GM12801 (cell line): ENCODE data around the gene DMRTA2.

Experiments used
- TF ChIP-seq, protein P1 (sequence below): IDR thresholded peaks from one replicate; pipeline ENCODE4 v1.5.1; 2011; ENCODE audit warnings: control low read depth; ENCODE audit not compliant: insufficient read length; ENCODE audit errors: extremely low read depth

The DMRTA2 gene

DNA sequence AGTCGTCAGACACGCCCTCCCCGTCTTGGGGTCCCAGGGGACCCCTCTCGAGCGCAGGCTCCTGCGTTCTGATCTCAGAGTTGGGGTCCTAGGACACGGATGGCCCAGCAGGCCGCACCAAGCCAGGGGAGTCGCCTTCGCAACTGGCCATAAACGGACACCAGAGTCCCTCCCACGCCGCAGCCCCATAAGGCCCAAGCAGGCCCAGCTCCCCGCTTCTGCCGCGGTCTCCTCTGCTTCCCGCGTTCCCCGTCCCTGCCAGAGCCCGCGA lies 633 bp downstream of the DMRTA2 start:
- TF ChIP-seq, protein P1, sequence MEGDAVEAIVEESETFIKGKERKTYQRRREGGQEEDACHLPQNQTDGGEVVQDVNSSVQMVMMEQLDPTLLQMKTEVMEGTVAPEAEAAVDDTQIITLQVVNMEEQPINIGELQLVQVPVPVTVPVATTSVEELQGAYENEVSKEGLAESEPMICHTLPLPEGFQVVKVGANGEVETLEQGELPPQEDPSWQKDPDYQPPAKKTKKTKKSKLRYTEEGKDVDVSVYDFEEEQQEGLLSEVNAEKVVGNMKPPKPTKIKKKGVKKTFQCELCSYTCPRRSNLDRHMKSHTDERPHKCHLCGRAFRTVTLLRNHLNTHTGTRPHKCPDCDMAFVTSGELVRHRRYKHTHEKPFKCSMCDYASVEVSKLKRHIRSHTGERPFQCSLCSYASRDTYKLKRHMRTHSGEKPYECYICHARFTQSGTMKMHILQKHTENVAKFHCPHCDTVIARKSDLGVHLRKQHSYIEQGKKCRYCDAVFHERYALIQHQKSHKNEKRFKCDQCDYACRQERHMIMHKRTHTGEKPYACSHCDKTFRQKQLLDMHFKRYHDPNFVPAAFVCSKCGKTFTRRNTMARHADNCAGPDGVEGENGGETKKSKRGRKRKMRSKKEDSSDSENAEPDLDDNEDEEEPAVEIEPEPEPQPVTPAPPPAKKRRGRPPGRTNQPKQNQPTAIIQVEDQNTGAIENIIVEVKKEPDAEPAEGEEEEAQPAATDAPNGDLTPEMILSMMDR = no peak

DNA sequence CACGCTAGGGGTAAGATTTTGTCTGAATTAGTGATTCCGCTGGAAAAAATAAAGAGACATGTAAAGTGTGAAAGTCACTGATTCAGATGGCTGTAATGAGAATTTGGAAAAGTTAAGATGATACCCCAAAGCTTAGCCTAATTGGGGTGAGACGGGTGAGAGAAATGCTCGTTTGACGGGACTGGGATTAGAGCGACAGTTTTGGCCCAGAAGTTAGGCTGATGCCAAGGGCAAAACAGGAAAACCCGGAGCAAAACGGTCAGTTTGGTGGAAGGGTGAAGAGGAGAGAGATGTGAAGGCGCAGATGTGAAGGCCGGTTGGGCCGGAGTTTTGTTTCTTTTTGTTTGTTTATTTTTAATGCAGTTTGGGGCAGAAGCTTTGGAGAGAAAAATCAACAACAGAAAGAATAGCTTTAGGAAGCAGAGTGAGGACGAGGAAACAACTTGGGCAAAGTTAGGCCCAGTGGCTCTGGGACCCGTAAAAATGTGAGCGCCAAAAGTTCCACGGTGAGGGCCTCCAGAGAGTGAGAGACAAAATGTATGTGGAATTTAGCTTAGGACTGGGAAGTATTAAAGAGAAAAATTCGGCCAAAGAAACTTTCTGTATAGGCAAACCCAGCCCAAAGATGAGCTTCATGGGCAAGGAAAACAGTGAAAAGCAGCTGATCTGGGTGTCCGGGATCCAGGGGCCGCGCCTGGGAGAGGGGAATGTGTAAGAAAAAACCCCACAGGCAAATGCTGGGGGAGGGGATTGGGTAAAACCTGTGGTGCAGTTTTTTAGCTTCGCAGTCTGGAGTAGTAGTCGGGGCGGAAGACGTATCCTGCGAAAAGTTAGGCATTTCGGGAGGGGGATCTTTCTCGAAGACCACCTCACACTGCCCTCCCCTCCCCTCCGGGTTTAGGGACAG lies 1.2 kb downstream of the DMRTA2 start:
- TF ChIP-seq, protein P1 = no peak

DNA sequence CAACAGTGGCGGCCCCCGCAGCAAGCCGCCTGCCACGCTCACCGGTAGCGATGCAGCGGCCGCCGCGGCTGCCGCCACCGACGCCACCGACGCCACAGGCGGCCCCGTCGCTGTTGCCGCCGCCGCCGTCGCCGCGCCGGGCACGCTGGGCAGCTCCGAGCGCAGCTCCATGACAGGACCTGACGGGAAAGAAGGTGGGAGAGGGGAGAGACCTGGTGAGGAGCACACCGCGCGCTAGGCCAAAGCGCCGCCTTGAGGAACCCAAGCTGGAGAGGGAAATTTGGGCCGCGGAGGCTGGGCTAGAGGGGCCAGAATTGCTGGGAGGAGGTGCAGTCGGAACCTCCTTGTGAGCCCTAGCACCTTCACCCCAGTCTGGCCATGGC lies 1.9 kb downstream of the DMRTA2 start:
- TF ChIP-seq, protein P1 = no peak

DNA sequence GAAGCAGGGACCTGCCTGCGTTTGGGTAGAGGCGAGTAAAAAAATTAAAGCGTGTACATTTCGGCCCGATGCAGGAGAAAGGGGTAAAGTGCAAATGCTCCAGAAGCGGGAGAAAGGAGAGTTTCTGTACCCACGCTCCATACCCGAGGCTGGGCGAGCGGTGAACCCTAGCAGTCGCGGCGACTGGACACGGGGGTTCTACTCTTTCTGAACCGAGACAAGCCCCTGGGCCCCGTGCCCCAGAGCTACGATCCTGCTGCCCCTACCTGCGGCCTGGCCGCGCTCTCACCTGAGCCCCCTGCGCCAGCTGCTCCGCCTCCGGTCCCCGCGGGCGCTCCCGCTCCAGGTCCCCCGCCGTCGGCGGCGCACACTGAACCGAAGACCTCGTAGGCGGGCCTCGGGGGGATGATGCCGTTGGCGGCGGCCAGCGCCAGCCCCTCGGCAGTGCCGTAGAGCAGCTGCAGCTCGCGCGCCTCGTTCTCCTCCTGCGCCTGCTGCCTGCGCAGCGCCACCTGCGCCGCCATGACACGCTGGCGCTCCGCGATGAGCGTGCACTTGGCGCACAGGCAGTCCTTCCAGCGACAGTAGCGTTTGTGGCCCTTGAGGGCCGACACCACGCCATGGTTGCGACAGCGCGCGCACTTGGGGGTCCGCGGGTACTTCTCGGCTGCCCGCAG lies 2.4 kb downstream of the DMRTA2 start:
- TF ChIP-seq, protein P1 = no peak

DNA sequence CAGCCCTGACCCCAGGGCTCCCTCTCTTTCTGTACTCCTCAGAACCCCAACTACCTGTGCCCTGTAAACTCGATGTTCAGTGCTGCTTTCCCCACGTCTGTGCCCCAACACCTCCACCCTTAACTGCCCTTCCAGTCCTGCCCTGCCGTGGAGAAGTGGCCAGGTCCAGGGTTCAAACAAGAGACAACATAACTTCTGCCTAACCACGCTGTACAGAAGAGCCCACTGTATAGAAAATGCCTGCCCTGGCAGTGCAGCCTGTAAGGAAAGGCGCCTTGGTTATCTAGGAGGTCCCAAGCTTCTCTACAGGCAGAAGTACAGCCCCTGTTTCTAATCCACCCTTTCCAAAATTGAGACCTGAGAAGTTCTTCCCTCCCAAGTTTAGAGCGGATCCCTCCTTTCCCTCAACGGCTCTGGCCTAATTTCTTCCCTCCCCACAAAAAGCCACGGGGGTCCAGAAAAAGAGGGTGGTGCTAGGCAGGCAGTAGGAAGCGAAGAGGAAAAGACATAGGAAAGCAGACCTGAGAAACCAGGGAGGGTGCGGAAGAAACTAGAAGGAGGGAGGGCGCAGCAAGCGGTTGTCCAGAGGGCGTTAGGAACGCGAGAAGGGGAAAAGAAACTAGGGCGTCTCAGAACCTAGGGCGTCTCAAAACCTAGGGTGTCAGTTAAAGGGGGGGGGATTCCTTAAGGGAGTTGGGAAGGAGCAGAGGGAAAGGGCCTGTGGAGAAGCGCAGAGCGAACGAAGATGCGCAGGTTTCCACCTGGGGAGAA lies 3.2 kb downstream of the DMRTA2 start:
- TF ChIP-seq, protein P1 = no peak

DNA sequence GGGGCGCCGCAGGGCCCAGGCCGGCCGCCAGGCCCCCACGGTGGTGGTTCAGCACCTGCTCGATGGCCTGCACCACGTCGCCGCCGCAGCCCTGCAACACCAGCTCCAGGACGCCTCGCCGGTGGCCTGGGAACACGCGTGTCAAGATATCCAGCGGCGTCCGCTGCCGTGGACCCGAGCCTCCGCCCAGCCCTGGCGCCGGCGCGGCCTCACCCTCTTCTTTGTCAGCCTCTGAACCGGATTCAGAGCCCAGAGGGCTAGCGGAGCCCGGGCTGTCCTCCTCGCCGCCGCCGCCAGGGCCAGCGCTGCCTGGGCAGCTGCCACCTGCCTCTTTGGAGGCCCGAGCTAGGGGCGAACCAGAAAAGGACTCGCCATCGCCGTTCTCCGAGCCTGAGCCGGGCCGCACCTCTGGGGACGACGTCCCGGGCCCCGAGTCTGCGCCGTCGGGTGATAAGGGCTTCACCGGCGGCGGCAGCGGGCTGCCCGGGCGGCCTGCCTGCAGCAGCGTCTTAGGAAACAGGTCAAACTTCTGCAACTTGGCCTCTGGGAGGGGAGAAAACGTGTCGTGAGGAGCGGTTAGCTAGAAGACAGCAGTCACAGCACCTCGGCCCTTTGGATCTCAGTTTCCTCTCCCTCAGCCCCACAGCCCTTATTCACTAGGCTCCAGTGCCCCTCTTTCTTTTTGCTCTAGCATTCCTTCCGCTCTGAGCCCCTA lies 3.9 kb downstream of the DMRTA2 start:
- TF ChIP-seq, protein P1 = no peak

DNA sequence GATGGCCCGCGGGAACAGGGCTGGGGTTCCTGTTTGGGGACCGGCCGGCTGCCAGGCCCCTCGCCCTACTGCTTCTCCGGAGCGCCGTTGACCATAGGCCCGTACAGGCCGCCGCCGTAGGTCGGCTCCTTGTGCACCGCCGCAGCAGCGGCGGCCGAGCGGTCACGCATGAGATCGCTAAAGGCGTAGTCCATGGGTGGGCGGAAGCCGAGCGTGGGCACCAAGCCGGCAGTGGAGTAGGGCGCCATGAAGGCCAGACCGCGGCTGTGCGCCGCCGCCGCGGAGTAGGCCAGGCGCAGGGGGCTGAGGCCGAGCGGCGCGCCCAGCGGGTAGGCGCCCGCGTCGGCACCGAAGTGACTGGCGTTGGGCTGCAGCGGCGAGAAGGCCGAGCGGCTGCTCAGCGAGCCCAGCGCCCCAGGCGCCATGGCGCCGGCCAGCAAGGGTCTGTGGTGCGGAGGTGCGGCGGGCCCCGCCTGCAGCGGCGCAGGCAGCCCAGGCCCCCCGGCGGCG lies 4.6 kb downstream of the DMRTA2 start:
- TF ChIP-seq, protein P1 = no peak
